Skeletal muscle satellite cell (primary cell): Measurements from ENCODE around the gene OST4. TPM values are rescaled to one million over a fixed set of nuclear protein-coding genes. Genes with fewer than 3 reads are reported as not detected.
"Not testable (repeated sequence)": the region's sequence is repeated elsewhere in the genome, so short reads cannot be mapped to it uniquely, and the experiment has no call there.

Source experiments
- H3K27me3 ChIP-seq: 2 replicates; pipeline ENCODE4 v1.7.0; 2013; ENCODE audit warnings: low read length; ENCODE audit not compliant: control insufficient read depth, insufficient read depth
- H3K36me3 ChIP-seq: 2 replicates; pipeline ENCODE4 v1.7.0; 2013; ENCODE audit warnings: mild to moderate bottlenecking, control low read depth, low read length; ENCODE audit not compliant: insufficient read depth
- H3K4me1 ChIP-seq: 2 replicates; pipeline ENCODE4 v1.7.0; 2013; ENCODE audit warnings: low read length; ENCODE audit not compliant: control insufficient read depth, insufficient read depth
- H3K4me2 ChIP-seq: 2 replicates; pipeline ENCODE4 v1.7.0; 2013; ENCODE audit warnings: mild to moderate bottlenecking, low read length
- H3K4me3 ChIP-seq: 2 replicates; pipeline ENCODE4 v1.7.0; 2013; ENCODE audit warnings: low read length
- H3K9ac ChIP-seq: 2 replicates; pipeline ENCODE4 v1.7.0; 2013; ENCODE audit warnings: mild to moderate bottlenecking, low read depth, low read length, moderate library complexity
- H3K9me3 ChIP-seq: replicated peaks from 2 replicates; pipeline ENCODE4 v1.7.0; 2013; ENCODE audit warnings: mild to moderate bottlenecking, control low read depth, low read length
- total RNA-seq: library from RNA; depleted of rRNA; stranded (reverse); fragments of >200 nt; gene quantifications from 2 replicates; pipeline ENCODE4 v1.2.3, GENCODE V29; 2012; rRNA removed

Gene OST4
- total RNA-seq = 237 and 262 TPM in 2 replicates

- Histone ChIP-seq H3K27me3 (no peaks in the 10 kb centered on the region), H3K4me2 (peak within 1 kb of the TSS; percentile 91), H3K4me1 (peaks cover 33% of the 10 kb centered on the region), H3K9me3 (no peaks in the 10 kb centered on the region), H3K9ac (peak within 1 kb of the TSS; percentile 93), H3K4me3 (peak within 1 kb of the TSS; percentile 82), H3K36me3 (peaks cover 28% of the 10 kb centered on the region)
These were observed at the start of gene OST4 for GRCh38 chr2:27071277-27071989. Gene OST4 (minus strand): TSS chr2:27071654.

- Histone ChIP-seq H3K4me2 (peak overlapping the region; percentile 96), H3K4me1 (peaks cover 13% of the 10 kb centered on the region), H3K4me3 (peak overlapping the region; percentile 71), H3K27me3 (peaks cover 56% of the 10 kb centered on the region)
- H3K9me3 ChIP-seq, H3K36me3 ChIP-seq, H3K9ac ChIP-seq: not testable (repeated sequence)
These were observed 47.8 kb upstream of the OST4 start for GRCh38 chr2:27119330-27119670.

GRCh38 chr2:27118525-27119329, 47.3 kb upstream of the OST4 start, which contains the start of gene CGREF1:
Gene CGREF1 (minus strand): TSS chr2:27119128. CDS start chr2:27104366, 14,762 bp downstream.
- Histone ChIP-seq H3K36me3 (no peaks in the 10 kb centered on the region), H3K4me1 (peaks cover 13% of the 10 kb centered on the region), H3K9me3 (no peaks in the 10 kb centered on the region), H3K27me3 (peaks cover 58% of the 10 kb centered on the region), H3K4me2 (peak within 1 kb of the TSS; percentile 96), H3K4me3 (peak within 1 kb of the TSS; percentile 71), H3K9ac (no peak within 1 kb of the TSS)

GRCh38 chr2:27117995-27118524, 46.6 kb upstream of the OST4 start:
- peak overlapping the region; percentile 96 for H3K4me2 ChIP-seq
- peak overlapping the region; percentile 71 for H3K4me3 ChIP-seq
- H3K9me3 ChIP-seq = no peaks in the 10 kb centered on the region
- H3K4me1 ChIP-seq = peaks cover 9% of the 10 kb centered on the region
- H3K27me3 ChIP-seq = peaks cover 61% of the 10 kb centered on the region
- H3K9ac ChIP-seq = no peak overlapping the region
- H3K36me3 ChIP-seq = no peaks in the 10 kb centered on the region

- Histone ChIP-seq H3K9me3 (no peaks in the 10 kb centered on the region), H3K27me3 (peaks cover 51% of the 10 kb centered on the region), H3K36me3 (no peaks in the 10 kb centered on the region), H3K4me2 (no peak overlapping the region), H3K4me3 (no peak overlapping the region), H3K4me1 (peaks cover 9% of the 10 kb centered on the region), H3K9ac (no peak overlapping the region)
These were observed 44.1 kb upstream of the OST4 start for GRCh38 chr2:27115519-27115918.

GRCh38 chr2:27111392-27112078, 40.1 kb upstream of the OST4 start:
- not testable (repeated sequence) for H3K9me3 ChIP-seq, H3K36me3 ChIP-seq, H3K4me3 ChIP-seq, H3K4me1 ChIP-seq, H3K4me2 ChIP-seq, H3K9ac ChIP-seq
- peaks cover 27% of the 10 kb centered on the region for H3K27me3 ChIP-seq

- H3K9ac ChIP-seq = not testable (repeated sequence)
These were observed 39.3 kb upstream of the OST4 start for GRCh38 chr2:27110603-27111352.

GRCh38 chr2:27109083-27109482, 37.6 kb upstream of the OST4 start:
- Histone ChIP-seq H3K4me3 (no peak overlapping the region), H3K27me3 (peaks cover 35% of the 10 kb centered on the region), H3K4me1 (no peaks in the 10 kb centered on the region), H3K9me3 (no peaks in the 10 kb centered on the region), H3K4me2 (no peak overlapping the region), H3K36me3 (no peaks in the 10 kb centered on the region), H3K9ac (no peak overlapping the region)

More at GRCh38 chr2:27110603-27111352, 39.3 kb upstream of the OST4 start:
- not testable (repeated sequence) for H3K4me1 ChIP-seq, H3K4me2 ChIP-seq, H3K9me3 ChIP-seq, H3K4me3 ChIP-seq, H3K36me3 ChIP-seq
- peaks cover 33% of the 10 kb centered on the region for H3K27me3 ChIP-seq

GRCh38 chr2:27108221-27108620, 36.8 kb upstream of the OST4 start:
- no peaks in the 10 kb centered on the region for H3K4me1 ChIP-seq
- peaks cover 32% of the 10 kb centered on the region for H3K27me3 ChIP-seq
- no peaks in the 10 kb centered on the region for H3K36me3 ChIP-seq
- H3K4me3 ChIP-seq = no peak overlapping the region
- H3K9me3 ChIP-seq = no peaks in the 10 kb centered on the region
- H3K4me2 ChIP-seq = no peak overlapping the region
- H3K9ac ChIP-seq = no peak overlapping the region

GRCh38 chr2:27105981-27106380, 34.5 kb upstream of the OST4 start:
- Histone ChIP-seq H3K27me3 (peaks cover 39% of the 10 kb centered on the region), H3K4me2 (no peak overlapping the region), H3K4me1 (no peaks in the 10 kb centered on the region), H3K36me3 (no peaks in the 10 kb centered on the region), H3K4me3 (no peak overlapping the region), H3K9me3 (no peaks in the 10 kb centered on the region), H3K9ac (no peak overlapping the region)

- H3K9me3 ChIP-seq = no peaks in the 10 kb centered on the region
- H3K4me3 ChIP-seq = no peak overlapping the region
- no peaks in the 10 kb centered on the region for H3K36me3 ChIP-seq
- H3K27me3 ChIP-seq = peaks cover 39% of the 10 kb centered on the region
- no peak overlapping the region for H3K9ac ChIP-seq
- H3K4me2 ChIP-seq = no peak overlapping the region
- H3K4me1 ChIP-seq = no peaks in the 10 kb centered on the region
These were observed 30.9 kb upstream of the OST4 start for GRCh38 chr2:27102329-27102728.
